Measurements from ENCODE around the gene CPLX1.

GRCh38 chr4:751676-752075 is 74.3 kb downstream of the CPLX1 start:
- no peak for TF ChIP-seq CTCF (IDR thresholded peaks at IDR 0.05)
- no peak for TF ChIP-seq POLR2A (IDR thresholded peaks at IDR 0.05)

Measured in testis (tissue), 2 donors.